GM06990 (cell line): Measurements from ENCODE around the gene ROR2.

Source experiments
- DNase-seq: peaks from one replicate; pipeline ENCODE4 v3.0.0-alpha.2; 2011; ENCODE audit not compliant: insufficient read length; ENCODE audit errors: extremely low read depth
- H3K27me3 ChIP-seq: replicated peaks from 2 replicates; pipeline ENCODE4 v1.6.0; 2011; ENCODE audit warnings: low read length; ENCODE audit not compliant: control insufficient read depth, insufficient read depth
- H3K36me3 ChIP-seq: 2 replicates; pipeline ENCODE4 v1.5.1; 2011; ENCODE audit warnings: low read length; ENCODE audit not compliant: control insufficient read depth, insufficient read depth
- H3K4me3 ChIP-seq: replicated peaks from 2 replicates; pipeline ENCODE4 v1.5.1; 2011; ENCODE audit warnings: low read depth, mild to moderate bottlenecking, control low read depth, low read length
- CTCF ChIP-seq: IDR thresholded peaks from 2 replicates; pipeline ENCODE4 v1.5.1; 2011; ENCODE audit warnings: low read length, control low read depth, mild to moderate bottlenecking, inconsistent platforms; ENCODE audit not compliant: insufficient read depth, poor library complexity, severe bottlenecking

Gene ROR2

GRCh38 chr9:91967259-91967658 lies 17.2 kb upstream of the ROR2 start:
- Histone ChIP-seq H3K4me3 (no peak overlapping the region), H3K27me3 (no peaks in the 10 kb centered on the region; the same call in 1 of the 2 replicates), H3K36me3 (no peaks in the 10 kb centered on the region)
- no peak for TF ChIP-seq CTCF
- no peak for DNase-seq

- H3K36me3 ChIP-seq, result no peaks in the 10 kb centered on the region
- DNase-seq, result no peak
- H3K27me3 ChIP-seq, result no peaks in the 10 kb centered on the region; the same call in 1 of the 2 replicates
- no peak overlapping the region for H3K4me3 ChIP-seq
- no peak for TF ChIP-seq CTCF
These were observed 16.5 kb upstream of the ROR2 start for GRCh38 chr9:91966503-91966902.

GRCh38 chr9:91963711-91964240 lies 13.7 kb upstream of the ROR2 start:
- H3K36me3 ChIP-seq, result no peaks in the 10 kb centered on the region
- H3K27me3 ChIP-seq, result no peaks in the 10 kb centered on the region; the same call in 1 of the 2 replicates
- no peak for TF ChIP-seq CTCF
- H3K4me3 ChIP-seq, result no peak overlapping the region
- no peak for DNase-seq

- H3K27me3 ChIP-seq, result no peaks in the 10 kb centered on the region
- TF ChIP-seq CTCF, result no peak
These were observed 10.3 kb upstream of the ROR2 start for GRCh38 chr9:91960367-91960766.

GRCh38 chr9:91958174-91958573 lies 8.1 kb upstream of the ROR2 start:
- no peak for TF ChIP-seq CTCF
- Histone ChIP-seq H3K36me3 (no peaks in the 10 kb centered on the region), H3K4me3 (no peak overlapping the region), H3K27me3 (no peaks in the 10 kb centered on the region)
- DNase-seq, result no peak

More at GRCh38 chr9:91960367-91960766, 10.3 kb upstream of the ROR2 start:
- H3K36me3 ChIP-seq, result no peaks in the 10 kb centered on the region
- no peak overlapping the region for H3K4me3 ChIP-seq
- DNase-seq, result no peak

GRCh38 chr9:91954841-91955471 lies 4.9 kb upstream of the ROR2 start:
- no peak for DNase-seq
- H3K36me3 ChIP-seq, result no peaks in the 10 kb centered on the region
- peak; percentile 76 for TF ChIP-seq CTCF
- no peak overlapping the region for H3K4me3 ChIP-seq
- H3K27me3 ChIP-seq, result no peaks in the 10 kb centered on the region
